HL-60/S4 (cell line): Measurements from ENCODE around the gene SLC1A3.
"Not testable (repeated sequence)": the region's sequence is repeated elsewhere in the genome, so short reads cannot be mapped to it uniquely, and the experiment has no call there.

Experiments
- in situ Hi-C: fragments of 300-500 bp; cut with MboI; formaldehyde crosslinking; loops from 2 replicates; pipeline ENCODE4 v1.14.3; 2022; ENCODE audit warnings: low sequenced_read_pairs

SLC1A3 gene

DNA sequence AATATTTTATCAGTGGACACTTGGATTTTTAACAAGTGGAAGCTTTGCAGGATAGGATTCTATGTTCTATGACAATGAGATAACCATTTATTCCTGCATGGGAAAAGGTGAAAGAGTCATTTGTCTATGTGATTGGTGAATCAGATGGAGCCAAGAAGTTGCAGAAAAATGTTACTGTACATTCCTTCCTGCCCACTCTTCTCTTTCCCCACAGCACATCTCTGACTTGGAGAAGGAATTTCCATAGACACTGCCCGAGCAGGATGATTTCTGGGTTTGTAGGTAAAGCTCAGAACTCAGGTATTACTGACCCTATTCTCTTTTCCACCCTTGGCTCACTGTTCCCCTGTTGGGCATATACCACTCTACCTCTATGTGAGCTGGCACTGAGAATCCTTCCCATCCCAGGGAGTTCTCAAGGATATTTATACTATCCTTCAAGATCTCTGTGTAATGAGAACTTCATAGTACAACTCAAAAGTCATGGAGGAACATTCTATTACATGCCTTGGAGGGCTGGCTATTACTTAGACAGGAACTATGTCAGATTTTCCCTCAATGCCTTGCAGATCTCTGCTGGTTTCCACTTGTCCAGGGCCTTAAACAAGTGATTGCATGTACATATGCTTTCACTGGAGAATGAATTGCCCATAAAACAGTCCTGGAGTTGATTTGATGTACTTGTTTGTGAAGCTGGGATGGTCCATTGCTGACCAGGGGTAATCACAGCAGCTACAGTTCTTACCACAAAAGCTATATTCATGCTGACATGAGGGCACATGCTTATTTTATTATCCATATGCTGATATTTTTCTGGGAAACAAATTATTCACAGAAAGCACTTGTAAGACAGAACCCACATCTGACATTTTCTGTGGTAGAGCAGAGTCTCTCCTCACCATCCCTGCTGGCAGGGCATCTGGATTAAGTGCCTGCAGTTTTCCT is 24.1 kb downstream of the SLC1A3 start:
- in situ Hi-C loops: no loop called here

DNA sequence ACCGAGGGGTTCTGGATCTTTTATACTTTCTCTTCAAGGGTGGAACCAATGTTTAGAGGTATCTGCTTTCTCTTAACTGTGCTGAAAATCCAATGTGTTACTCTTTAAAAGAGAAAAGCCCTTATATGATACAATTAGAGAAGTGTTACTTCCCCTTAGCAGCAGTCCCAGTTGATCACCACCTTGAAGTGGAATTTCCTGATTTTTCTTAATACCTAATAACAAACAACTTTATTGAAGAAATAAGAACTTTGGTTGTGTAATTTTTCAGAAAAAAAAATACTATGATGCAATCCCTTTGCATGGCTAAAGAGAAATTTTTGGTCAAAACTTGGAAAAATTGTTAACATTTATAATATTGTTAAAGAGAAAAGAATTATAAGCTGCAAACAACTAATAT is 24.7 kb downstream of the SLC1A3 start:
- in situ Hi-C loops: no loop called here

DNA sequence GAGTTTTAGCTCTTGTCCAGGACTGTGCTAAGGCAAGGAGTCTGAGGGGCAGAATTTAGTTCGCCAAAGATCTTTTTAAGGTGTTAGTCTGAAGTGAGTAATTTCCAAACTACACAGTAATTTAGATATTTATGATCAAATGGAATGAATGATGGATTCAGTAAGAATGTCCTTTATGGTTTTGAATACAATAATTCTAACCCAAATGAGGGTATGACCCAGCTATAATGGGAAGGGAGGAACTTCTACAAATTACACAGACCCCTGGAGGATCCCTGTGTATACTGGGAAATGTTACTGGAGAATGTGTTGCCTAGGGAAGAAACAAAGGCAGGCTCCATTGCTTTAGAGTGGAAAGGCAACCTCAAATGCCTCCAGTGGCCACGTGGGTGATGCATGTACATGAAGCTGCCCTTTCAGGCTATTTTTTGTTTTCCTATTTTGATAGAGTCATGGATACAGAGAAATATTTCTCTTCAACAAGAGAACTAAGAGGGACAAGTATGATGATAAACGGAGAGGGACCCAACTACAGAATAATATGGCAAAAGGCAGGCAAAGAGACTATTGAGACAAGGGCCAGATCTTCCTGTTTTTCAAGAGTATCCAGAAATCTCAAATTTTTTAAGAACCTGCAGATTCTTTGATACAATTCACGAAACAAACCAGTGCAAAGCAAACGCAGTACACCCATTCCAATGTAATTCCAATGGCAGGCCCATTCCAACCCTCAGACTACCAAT is 25.4 kb downstream of the SLC1A3 start:
- in situ Hi-C loops: no loop called here

DNA sequence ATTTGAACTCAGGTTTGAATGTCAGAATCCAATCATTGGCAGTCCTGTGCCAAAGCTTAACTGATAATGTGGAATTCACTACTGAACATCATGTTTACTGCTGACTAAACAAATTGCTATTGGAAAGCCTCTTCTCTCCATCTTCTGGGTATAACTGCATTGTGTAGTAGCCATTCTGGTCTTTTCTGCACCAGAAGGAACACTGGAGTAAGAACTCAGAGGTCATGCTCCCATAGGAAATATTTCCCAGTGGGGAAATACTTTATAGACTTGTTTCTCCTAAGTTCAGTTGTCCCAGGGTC is 25.9 kb downstream of the SLC1A3 start:
- in situ Hi-C loops: no loop called here

DNA sequence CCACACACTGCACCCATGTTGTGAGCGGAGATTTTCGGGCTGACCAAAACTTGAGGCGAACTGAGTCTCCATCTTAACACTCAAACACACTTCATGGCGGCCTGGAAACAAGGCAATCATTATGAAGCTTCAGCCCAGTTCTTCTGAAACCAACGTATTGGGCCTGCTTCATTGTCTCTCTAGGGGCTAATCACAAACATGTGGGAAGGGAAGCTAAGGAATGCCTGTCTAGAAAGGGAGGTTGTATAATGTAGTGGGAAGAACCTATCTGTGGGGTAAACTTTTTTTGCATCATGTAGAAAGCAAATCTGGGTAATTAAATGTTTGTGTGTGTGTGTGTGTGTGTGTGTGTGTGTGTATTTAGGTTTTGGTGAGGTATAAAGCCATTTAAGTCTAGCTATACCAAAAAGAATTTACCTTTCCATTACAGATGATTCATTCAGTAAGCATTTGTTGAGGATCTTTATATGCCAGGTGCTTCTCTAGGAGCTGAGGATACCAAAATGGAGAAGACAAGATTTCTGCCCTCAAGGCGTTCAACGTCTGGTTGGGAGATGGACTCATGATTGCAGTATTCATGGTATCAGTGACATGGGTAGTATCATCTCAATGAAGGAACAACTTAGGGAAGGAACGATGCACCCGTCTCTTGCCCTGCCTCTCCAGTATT is 29.4 kb downstream of the SLC1A3 start:
- in situ Hi-C loops: no loop called here

DNA sequence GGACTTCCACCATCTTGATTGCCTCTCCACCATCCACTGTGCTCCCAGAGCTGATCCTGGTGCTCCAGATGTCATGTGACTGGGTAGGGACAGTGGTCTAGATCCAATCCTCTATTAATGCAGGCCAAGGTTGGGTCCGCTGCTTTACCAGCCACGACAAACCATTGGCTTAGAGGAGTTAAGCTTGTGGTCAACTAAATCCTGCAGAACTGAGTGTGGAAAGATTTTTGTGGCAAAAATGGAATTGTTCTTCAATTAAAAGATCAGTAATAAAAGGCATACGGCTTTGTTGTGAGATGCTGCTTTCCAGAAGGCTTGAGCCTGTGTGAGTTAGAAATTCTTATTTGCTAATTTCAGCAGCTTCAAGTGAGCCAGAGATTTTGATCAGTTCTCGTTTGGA is 30.7 kb downstream of the SLC1A3 start:
- in situ Hi-C loops: no loop called here

DNA sequence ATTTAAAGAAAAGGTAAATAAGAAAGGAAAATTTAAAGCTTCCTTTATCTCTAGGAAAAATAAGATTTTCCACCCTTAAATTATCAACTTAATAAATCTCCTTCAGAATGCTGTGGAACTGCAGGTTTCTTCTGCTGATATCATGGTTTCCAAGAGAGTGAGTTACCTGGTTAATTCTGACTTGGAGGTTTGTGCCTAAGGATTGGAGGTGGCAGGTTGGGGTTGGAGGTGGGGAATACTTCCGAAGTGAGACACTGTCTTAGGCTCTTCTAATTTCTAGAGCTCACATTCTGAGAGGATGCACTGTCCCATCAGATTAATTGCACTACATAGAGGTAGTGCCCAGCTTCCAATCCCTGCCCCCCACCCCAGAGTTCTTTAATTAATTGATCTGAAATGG is 31.1 kb downstream of the SLC1A3 start:
- in situ Hi-C loops: no loop called here

DNA sequence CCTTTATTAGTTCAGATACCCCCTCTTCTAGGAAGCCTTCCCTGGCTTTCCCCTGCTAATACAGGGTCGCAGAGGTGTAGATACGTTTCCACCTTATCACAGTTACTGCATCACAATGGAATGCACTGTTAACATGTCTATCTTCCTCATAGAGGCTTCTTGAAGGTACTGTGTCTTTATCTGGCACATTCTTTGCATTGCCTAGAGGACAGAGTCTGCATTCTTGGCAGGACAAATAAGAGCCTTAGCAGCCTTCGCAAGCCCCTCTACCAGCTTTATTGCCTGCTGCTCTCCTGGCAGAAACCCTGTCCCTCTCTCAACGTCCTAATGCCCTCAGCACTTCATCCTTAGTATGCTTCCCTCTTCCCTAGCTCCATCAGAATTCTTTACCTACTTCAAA is 31.6 kb downstream of the SLC1A3 start:
- in situ Hi-C loops: no loop called here

DNA sequence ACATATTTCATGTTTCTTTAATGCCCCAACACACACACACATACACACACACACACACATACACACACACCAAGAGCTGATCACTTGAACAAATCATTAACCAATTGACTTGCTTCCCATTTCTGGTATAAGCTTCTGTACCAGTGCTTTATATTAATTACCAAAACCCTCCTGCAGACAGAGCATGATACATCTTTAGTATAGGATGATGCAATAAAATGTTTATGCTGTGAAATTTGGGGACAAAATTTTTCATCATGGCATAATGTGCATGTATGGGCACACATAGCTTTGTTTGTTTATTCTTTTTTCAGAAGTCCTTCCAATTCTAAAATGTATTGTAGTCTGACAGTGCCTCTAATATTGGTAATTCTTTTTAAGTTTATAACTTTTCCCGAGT is 34.5 kb downstream of the SLC1A3 start:
- in situ Hi-C loops: no loop called here

DNA sequence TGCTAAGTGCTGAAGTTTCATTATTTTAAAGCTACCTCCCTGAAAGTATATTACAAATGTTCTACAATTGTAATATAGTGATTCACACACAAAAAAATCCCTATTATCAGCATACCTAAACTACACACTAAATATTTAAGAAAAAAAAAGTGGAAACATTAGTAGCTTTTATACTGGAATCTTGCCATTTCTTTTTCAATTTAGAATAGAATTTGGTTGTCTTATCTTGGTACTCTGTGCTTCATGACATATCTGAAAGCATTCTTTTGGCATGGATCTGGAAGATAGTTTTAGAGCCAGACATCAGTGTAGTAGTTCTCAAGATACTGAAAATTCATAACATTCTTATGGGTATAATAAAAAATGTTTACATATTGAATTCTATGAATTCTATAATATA is 35.0 kb downstream of the SLC1A3 start:
- in situ Hi-C loops: no loop called here

DNA sequence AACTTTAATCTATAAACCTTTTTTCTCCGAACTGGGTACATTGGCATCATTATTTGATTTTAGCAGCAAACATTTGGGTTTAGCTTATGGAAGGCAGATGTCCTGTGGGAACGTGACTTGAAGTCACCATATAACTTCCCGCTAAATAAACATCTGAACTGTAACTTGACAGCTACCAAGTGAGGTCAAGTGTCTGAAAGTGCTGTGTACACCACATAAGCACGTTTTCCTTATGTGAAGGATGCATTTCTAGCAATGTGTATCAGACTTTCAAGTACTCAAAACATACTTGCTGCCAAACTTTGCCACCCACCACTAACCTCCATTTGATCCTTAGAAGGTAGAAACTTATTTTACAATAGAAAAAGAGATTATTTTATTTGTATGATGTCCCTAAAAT is 35.7 kb downstream of the SLC1A3 start:
- in situ Hi-C loops: no loop called here

DNA sequence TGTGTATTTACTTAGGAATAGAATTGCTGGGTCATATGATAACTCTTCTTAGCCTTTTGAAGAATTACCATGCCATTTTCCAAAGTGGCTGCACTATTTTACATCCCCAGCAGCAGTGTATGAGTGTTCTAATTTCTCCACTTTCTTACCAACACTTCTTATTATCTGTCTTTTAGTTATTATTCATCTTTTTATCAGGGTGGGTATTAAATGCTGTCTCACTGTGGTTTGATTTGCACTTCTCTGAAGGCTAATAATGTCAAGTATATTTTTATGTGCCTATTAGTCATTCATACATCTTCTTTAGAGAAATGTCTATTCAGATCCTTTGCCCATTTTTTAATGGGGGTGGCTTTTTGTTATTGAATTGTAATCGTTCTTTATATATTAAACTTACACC is 36.8 kb downstream of the SLC1A3 start:
- in situ Hi-C loops: no loop called here

DNA sequence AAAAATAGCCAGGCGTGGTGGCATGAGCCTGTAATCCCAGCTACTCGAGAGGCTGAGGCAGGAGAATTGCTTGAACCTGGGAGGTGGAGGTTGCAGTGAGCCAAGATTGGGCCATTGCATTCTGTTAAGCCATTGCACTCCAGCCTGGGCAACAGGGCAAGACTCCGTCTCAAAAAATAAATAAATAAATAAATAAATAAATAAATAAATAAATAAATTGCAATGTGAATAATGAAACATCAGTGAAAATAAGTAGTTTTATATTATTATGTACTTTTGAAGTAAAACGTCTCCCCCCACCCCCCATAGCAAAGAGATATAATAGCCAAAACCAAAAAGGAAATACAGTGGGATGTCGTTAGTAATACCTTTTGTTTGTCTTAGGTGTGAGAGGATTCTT is 37.4 kb downstream of the SLC1A3 start:
- in situ Hi-C loops: not testable (repeated sequence)

DNA sequence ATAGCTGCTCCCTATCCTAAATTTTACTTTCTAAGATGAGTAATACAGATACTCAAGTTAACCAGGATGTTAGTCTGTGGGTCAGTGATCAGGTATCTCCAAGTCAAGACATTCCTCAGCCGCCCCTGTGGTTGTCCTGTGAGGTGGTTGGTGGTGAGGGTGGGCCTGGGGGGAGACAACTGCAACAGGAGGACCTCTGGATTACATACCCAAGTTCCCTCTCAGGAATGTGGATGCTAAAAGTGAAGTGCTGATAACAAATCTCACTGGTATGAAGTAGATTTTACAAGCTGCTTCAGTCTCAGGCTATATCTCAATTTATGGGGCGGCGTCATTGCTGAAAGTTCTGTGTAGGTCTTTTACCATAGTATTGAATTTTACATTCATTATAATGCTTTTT is 38.3 kb downstream of the SLC1A3 start:
- in situ Hi-C loops: no loop called here

DNA sequence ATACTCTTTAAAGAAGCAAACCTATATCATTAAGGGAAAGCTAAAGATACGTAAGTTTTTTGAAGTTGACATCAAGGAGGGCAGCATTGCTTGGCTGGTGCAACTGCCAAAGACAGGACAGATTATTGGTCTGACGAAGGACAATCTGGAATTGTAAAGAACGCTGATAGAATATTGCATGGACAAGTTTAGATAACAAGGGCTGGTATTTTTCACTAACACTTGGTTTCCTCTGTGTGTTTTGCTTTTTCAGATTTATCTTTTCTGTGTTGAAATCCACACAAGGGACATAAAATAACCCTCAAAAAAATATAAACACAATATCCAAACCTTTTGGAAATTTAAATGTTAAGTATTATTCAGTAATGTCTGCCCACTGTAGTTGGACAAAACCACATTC is 39.7 kb downstream of the SLC1A3 start:
- in situ Hi-C loops: no loop called here

DNA sequence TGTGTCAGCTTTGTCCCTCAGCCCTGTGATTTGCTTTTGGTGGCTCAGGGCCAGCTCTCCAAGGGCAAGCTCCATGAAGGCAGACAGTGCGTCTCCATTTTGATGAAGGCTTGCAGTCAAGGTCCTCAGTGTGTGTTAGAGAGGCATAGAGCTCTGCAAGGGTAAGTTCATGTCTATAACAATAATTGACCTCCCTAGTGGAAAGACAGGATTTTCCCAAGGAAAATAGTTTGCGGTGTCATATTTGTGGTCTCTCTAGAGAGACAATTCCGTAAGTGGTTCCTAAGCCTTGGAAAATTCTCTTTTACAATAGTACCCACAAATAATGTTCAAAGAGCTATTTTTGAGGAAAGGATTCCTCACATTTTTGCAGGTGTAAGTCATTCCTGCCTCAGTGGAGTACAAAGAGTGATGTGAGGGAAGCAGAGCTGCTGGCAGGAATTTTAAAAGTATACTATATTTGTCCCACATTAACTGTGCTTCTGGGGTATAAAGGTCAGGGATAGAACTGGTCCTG is 40.2 kb downstream of the SLC1A3 start:
- in situ Hi-C loops: no loop called here

DNA sequence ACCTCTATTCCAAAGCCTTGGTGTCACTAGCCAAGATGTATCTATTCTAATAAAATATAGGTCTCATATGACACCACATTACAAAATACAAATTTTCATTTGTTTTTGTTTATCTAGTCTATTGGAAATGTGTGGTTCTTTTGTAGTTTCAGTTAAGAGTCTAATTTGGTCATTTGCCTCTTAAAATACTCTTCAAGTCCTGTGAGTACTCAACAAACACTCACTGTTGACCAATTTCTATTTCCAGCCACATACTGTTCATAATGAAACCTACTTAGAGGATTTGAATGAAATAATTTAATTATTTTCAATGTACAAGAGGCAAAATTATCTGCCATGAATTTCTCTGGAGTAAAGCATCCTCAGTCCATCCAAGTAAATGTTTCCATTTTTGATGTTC is 40.6 kb downstream of the SLC1A3 start:
- in situ Hi-C loops: no loop called here

DNA sequence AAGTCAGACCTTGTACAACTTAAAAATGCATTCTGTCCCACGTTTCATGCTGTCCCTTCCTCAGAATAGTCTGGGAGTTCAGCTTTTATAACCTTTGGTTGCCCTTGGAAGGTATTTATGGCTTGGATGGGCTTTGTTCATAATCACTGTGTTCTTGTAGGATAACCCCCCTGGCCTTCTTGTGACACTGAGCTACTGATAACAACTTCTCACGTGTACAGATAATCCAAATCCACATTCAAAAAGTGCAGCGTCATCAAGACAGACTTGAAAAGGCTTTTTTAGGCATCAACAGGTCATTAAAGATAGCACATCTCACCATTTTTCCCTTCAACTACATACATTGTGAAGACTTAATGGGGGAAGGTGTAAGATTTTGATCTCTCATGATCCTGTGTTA is 42.0 kb downstream of the SLC1A3 start:
- in situ Hi-C loops: no loop called here

DNA sequence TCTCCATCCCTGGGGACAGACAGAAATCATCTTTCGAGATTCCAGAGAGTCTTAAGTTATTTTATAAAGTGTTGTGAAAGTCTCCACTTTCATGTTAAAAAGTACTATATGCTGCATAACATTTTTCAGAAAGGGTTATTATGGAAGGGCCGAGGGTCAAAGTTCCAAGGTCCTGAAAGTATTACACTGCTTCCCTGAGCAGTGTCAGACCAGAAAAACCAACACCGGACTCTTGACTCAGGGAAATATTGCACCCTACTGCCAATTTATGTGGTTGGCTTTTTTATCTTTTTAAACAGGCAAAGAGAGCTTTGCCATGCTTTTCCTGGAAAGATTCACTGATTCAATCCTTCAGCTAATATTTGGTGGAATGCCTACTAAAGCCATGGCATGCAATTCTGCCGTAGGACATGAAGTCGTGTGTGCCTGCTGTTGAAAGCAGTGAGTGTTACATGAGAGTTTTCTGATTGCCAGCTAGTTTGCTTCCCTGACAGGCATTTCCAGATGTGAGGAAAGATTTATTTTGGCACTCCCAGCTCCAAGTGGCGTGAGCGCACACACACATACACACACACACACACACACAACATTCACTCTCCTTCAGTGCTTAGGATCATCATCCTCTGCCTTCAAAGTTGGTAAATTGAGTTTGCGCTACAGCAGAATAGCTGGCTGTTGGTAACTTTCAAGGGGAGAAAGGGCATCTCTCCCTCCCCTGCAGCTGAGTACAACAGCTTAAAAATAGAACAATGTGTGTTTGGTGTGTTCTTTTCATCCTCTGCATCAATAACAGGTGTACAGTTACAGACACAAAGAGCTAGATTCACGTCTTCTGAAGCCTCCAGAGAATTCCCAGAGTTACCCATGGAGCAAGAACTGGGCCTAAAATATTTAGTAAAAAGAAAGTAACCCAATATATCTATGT is 45.6 kb downstream of the SLC1A3 start:
- in situ Hi-C loops: no loop called here

DNA sequence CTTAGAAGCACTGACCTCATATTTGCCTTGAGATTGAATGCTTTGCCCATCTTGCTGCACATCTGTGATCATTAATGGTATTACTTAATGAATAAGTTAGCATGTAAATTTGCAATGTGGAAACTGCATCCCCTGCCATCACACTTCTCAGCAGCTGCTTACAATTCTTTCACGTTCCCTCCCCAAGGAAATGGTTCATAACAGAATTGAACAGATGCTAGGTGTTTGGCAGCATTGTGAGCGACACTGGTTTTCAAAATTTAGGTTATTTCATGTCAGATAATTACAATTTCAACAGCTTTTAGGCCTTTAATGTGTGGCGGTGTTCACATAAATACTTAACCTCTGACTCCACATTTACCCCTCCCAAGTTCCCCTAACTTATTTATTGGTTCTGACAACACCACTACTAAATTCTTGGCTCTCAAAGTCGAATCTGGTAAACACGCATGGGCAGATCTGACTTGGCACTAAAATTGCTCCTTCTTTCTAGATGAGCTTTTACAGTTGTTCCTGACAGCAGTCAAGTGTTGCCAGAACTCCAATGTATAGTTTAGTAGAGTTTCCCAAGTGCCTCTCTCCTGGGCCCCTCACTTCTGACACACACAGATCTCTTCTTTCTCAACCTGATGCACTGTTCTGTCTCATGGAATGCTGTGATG is 46.8 kb downstream of the SLC1A3 start:
- in situ Hi-C loops: no loop called here
